Activated T-cell treated with anti-CD3 and anti-CD28 coated beads, Interleukin-2, amount 50 U/mL, for 48 hours (primary cell): ENCODE results near the gene ARIH2.
"Not testable (repeated sequence)": the region's sequence is repeated elsewhere in the genome, so short reads cannot be mapped to it uniquely, and the experiment has no call there.

ENCODE experiments used
- DNase-seq, 2 experiments: peaks; one replicate each; pipeline ENCODE4 v3.0.0-alpha.2; 2020

ARIH2 gene

GRCh38 chr3:48918388-48919214 is at the start of gene ARIH2:
TSS of gene ARIH2 (plus strand) at chr3:48918842. CDS start at chr3:48927559, 8,717 bp downstream.
- DNase-seq = peak; percentile 92 to 94

GRCh38 chr3:48877671-48878070 is 41.0 kb upstream of the ARIH2 start:
- DNase-seq = no peak

- no peak for DNase-seq
Observed at GRCh38 chr3:48879307-48879993, 39.2 kb upstream of the ARIH2 start.

GRCh38 chr3:48879994-48880377 is 38.7 kb upstream of the ARIH2 start:
- DNase-seq = no peak

GRCh38 chr3:48881006-48881405 is 37.6 kb upstream of the ARIH2 start:
- DNase-seq = no peak

GRCh38 chr3:48881652-48882114 is 37.0 kb upstream of the ARIH2 start:
- DNase-seq = no peak

GRCh38 chr3:48885753-48886152 is 32.9 kb upstream of the ARIH2 start:
- DNase-seq = no peak

- DNase-seq = no peak
Observed at GRCh38 chr3:48891606-48892005, 27.0 kb upstream of the ARIH2 start.

- no peak for DNase-seq
Observed at GRCh38 chr3:48894516-48894915, 24.1 kb upstream of the ARIH2 start.

- no peak for DNase-seq
Observed at GRCh38 chr3:48896936-48897335, 21.7 kb upstream of the ARIH2 start.

GRCh38 chr3:48897460-48898376 is 20.9 kb upstream of the ARIH2 start:
- DNase-seq = peak; percentile 42 to 46

- peak; percentile 93 to 95 for DNase-seq
Observed at GRCh38 chr3:48898383-48899234, 20.0 kb upstream of the ARIH2 start, which contains the start of gene SLC25A20. TSS of gene SLC25A20 (minus strand) at chr3:48898882. CDS start at chr3:48898794, 88 bp downstream.

GRCh38 chr3:48899273-48899672 is 19.4 kb upstream of the ARIH2 start:
- peak; percentile 41 to 46 for DNase-seq

GRCh38 chr3:48907026-48907425 is 11.6 kb upstream of the ARIH2 start:
- not testable (repeated sequence) for DNase-seq

GRCh38 chr3:48915296-48915695 is 3.3 kb upstream of the ARIH2 start:
- DNase-seq = no peak

GRCh38 chr3:48919215-48920138 is 835 bp downstream of the ARIH2 start:
- peak; percentile 68 to 71 for DNase-seq

GRCh38 chr3:48926425-48927392 is 8.1 kb downstream of the ARIH2 start:
- DNase-seq = peak; percentile 55 to 57

- no peak for DNase-seq
Observed at GRCh38 chr3:48927928-48928327, 9.3 kb downstream of the ARIH2 start.

- peak in 1 of 2 experiments; percentile 22 for DNase-seq
Observed at GRCh38 chr3:48928679-48929078, 10.0 kb downstream of the ARIH2 start.
